Left cardiac atrium (tissue), 4 donors: ENCODE data around the gene KNSTRN. TPM values are rescaled to one million over a fixed set of nuclear protein-coding genes. Genes with fewer than 3 reads are reported as not detected.

Source experiments
- ATAC-seq, 2 donors: fragments of 200-7000 bp; cut with Tn5 transposase; one replicate each; pipeline ENCODE4 v1.9.1; 2020; ENCODE audit warnings: mild to moderate bottlenecking in 2 of 2, moderate library complexity in 2 of 2
- DNase-seq: peaks from one replicate; pipeline ENCODE4 v3.0.0-alpha.2; 2020
- intact Hi-C, 2 donors: fragments of 100-400 bp; cut with DNase I; formaldehyde crosslinking; loops; one replicate each; pipeline versions ENCODE4 v1.14.1 to v1.15.1; 2022 to 2023
- total RNA-seq, 2 donors: library from RNA; stranded (reverse); fragmentation: NEBNext Ultra II Directional; extraction: Animal tissue kit (Norgen Biotek cat#: 25700); gene quantifications; one replicate each; pipeline ENCODE4 v1.2.1, GENCODE V29; 2021
- donor health status: DM: no; HTN: yes; CAD: no.
- donor health status: DM: no; HTN: yes; CAD: no; lungs with severe emphysema.
- donor health status: DM: yes; HTN: yes; CAD: no.
- donor health status: Dilated cardiomyopathy.

Gene KNSTRN
- total RNA-seq, 2 donors from 2014 or later = 7.2 to 8.0 TPM

DNA sequence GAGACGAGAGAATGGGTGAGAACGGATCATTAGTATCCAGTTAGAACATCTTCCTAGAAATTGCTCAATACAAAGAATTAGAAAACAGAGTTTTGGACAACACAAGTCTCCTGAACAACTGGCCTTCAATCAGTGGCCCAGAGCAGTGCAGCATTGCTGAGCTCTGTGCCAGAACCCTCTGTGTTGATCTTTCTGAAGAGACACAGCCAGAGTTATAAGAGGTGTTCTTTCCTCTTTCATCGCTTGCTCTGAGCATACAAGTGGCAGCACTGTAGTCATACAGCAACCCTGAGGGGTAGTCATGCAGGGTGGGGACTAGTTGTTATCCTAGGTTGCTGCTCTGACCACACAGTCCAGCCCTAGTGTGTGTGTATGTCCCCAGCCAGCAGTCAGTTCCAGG, 4.0 kb downstream of the KNSTRN start:
- no peak for ATAC-seq
- no peak for DNase-seq
- intact Hi-C loops = no loop called here

- intact Hi-C loops = no loop called here
- ATAC-seq (peak; percentile 71 to 77), DNase-seq (no peak)
Measured at GRCh38 chr15:40388941-40389823, 6.7 kb downstream of the KNSTRN start.

DNA sequence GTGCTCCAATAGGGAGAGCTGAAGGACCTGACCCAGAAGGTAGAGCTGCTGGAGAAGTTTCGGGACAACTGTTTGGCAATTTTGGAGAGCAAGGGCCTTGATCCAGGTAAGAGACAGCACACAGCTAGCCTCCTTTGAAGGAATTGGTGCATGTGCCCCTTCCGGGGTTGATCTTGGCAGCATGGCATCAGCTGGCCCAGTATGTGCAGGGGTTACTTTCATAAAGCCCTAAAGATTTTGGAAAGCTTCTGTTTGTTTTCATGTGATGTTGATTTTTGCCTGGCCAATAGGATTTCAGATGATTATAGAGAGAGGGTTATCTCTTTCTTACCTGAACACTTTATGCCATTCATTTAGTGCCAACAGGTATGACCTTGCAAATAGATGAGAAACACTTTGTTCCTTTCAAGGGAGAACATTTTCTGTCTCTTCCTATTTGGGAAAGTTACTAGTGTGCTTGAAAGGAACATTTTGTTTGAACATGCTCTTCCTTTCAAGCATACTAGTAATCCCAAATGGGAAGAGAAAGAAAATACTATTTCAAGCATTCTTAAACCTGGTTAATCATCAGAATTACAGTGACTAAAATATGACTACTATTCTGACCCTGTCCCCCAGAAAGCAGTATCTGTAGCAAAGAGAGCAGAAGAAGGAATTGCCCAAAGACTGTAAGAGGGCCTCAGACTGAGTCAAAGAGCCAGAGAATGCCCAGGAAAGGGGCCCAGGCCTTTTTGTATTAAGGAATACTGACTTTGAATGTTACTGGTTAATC, 7.5 kb downstream of the KNSTRN start:
- ATAC-seq (peak in 1 of 2 donors; percentile 34), DNase-seq (no peak)
- intact Hi-C loops = no loop called here

- no peak for ATAC-seq
- intact Hi-C loops = no loop called here
- DNase-seq = no peak
Measured at GRCh38 chr15:40392986-40393948, 10.7 kb downstream of the KNSTRN start.

GRCh38 chr15:40397688-40398412, 15.3 kb downstream of the KNSTRN start:
- DNase-seq (no peak), ATAC-seq (no peak)
- intact Hi-C loops = no loop called here

DNA sequence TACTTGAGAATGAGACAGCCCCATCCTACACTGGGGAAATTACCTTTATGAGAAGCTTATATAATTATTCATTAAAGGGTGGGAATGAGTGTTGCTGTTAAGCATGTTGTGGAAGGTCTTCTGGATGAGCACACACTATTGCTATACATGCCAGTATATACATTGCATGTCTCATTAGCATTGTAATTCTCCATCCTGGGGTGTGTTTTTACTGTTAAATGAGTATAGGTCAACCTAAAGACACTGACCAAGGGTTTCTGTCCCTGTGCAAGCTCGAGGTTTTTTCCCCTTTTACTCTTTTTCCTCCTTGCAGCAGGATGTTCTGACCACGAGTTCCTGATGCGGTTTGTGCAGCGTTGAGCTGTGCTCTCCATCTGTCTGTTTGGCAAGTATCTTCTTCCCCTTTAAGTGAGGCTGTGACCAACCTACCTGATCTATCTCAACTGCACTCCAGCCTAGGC, 15.9 kb downstream of the KNSTRN start:
- no peak for DNase-seq
- ATAC-seq = peak; percentile 41 to 52
- intact Hi-C loops = no loop called here

DNA sequence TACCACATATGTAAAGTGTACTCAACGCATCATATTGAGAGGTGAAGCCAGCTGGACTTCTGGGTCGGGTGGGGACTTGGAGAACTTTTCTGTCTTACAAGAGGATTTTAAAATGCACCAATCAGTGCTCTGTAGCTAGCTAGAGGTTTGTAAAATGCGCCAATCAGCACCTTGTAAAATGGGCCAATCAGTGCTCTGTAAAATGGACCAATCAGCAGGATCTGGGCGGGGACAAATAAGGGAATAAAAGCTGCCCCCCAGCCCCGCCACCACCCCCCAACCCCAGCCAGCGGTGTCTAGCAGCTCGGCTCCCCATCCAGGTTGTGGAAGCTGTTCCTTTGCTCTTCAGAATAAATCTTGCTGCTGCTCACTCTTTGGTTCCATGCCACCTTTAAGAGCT, 16.8 kb downstream of the KNSTRN start:
- DNase-seq = no peak
- ATAC-seq = no peak
- intact Hi-C loops = no loop called here

DNA sequence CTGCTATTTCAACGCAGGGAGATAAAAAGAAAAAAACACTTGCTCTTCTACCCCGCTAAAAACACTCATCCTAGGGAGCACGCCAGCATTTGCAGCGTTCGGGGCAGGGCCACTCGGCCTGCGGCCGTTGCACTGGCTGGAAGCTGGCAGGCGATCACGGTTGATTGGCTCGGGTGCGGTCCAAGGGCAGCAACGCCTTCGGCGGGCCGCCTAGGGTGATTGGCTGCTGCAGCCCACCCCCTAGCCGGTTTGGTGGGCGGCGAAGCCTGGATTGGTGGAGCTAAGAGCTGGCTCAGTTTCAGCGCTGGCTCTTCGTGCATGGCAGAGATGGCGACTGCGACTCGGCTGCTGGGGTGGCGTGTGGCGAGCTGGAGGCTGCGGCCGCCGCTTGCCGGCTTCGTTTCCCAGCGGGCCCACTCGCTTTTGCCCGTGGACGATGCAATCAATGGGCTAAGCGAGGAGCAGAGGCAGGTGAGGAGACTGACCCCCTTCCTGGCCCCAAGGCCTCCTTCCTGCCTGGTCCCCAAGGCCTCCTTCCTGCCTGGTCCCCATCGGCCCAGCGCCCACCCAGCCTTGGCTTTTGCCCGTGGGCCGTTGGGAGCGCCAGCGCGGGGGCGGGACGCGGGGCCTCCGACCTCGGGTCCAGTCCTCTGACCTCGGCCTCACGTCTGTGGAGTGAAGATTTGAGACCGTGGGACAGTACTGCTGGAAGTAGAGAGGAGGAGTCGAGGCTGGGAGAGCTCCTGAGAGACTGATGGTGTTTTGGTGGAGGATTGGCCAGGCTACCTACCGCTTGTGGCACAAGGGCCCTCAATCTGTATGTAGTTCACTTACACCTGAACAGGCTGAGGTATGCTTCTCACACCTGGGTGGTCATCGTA, 23.2 kb downstream of the KNSTRN start, which contains the start of gene IVD:
Gene IVD, plus strand, starts transcription at position 295 of the 881 bp plus-strand sequence. Its CDS starts 33 bp downstream, at position 328.
- intact Hi-C loops = no loop called here
- ATAC-seq (peak; percentile 100), DNase-seq (peak; percentile 97)

GRCh38 chr15:40407330-40407990, 24.9 kb downstream of the KNSTRN start:
- DNase-seq = no peak
- no peak for ATAC-seq
- intact Hi-C loops = no loop called here

DNA sequence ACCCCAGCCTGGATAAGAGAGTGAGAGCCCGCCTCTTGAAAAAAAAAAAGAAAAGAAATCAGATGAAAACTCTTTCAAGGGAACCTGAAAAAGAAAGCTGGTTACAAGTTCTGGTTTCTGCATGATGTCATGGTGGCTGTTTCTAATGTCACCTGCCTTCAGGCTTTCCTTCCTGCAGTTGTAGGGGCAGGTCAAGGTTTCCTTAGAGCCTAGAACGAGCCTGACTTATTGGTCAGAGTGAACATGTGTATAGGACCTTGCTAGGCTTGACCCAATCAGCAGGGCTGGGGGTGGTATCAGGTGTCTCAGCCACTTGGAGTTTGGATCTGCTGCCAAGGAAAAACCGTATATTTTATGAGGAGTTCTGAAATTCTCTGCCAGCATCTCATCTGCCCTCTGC, 26.8 kb downstream of the KNSTRN start:
- DNase-seq = no peak
- no peak for ATAC-seq
- intact Hi-C loops = no loop called here

- ATAC-seq (no peak), DNase-seq (no peak)
- intact Hi-C loops = loop anchor here in 1 of 2 donors (10.0 kb wide), 1 partner anchor 46 kb away; no protein-coding TSS in a partner anchor
Measured at GRCh38 chr15:40410476-40410875, 28.0 kb downstream of the KNSTRN start.

DNA sequence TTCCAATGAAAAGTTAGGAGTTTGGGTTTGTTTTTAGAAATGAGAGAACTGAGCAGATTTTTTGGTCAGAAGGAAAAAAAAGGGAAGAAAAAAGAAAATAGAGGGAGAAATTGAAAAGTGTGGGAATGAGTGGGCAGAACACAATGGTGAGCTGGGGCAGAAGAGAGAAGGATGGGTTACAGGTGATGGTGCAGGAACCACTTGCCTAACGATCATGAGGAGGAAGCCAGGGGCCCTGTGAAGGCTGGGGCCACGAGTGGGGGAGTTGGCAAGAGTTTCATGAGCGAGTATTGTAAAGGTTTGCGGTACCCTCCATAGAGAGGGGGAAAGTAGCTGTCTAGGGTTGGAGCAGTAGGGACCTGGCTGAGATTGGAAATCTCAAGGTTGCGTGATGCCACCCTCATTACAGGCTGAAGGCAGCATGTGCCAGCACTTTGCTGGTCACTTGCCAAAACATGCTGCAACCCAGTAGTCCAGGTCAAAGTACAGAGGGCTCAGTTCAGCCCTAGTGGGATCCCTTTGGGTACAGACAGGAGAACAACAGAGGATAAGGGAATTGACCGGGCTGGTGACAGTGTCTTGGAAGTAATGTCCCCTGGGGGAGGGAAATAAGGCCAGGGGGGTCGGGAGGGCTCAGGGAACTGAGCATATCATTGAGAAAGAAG, 29.7 kb downstream of the KNSTRN start:
- intact Hi-C loops = loop anchor here in 1 of 2 donors (10.0 kb wide), 1 partner anchor 47 kb away; no protein-coding TSS in a partner anchor
- DNase-seq (no peak), ATAC-seq (peak in 1 of 2 donors; percentile 58)

DNA sequence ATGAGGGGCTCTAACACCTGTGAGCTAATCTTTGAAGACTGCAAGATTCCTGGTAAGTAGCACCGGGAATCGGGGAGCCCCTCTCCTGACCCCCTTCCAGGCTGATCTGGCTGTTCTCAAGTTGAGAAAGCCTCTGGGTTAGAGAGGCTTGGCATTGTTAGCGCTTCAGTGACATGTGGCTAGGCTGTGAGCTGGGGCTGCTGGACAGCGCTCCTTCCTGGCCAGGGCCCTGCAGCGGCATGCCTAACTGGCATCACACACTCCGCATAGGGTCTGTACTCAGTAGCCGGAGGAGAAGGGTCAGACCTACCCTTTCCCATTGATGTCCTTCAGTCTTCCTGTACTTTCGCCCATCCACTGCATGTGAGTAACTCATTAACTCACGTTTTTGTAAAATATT, 30.5 kb downstream of the KNSTRN start:
- ATAC-seq (peak in 1 of 2 donors; percentile 61), DNase-seq (no peak)
- intact Hi-C loops = loop anchor here in 1 of 2 donors (10.0 kb wide), 1 partner anchor 48 kb away; no protein-coding TSS in a partner anchor

- ATAC-seq = no peak
- intact Hi-C loops = loop anchor here in 1 of 2 donors (10.0 kb wide), 1 partner anchor 50 kb away; no protein-coding TSS in a partner anchor
- DNase-seq = no peak
Measured at GRCh38 chr15:40414816-40415215, 32.3 kb downstream of the KNSTRN start.

DNA sequence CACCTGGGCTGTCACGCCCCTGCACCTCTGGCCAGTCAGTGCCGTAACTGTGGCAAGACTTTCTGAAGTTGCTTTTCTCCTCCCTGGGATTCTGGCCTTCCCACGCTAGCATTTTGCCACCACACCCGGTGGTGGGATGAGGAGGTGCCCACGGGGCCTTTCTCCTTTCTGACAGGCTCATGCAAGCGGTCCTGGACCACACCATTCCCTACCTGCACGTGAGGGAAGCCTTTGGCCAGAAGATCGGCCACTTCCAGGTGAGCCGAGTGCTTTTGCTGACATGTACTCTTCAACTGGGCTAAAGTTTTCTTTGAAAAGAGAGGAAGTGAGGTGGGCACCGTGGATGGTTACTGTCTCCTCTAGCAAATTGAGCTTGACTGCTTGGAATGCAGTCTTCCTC, 32.7 kb downstream of the KNSTRN start:
- DNase-seq (no peak), ATAC-seq (no peak)
- intact Hi-C loops = loop anchor here in 1 of 2 donors (10.0 kb wide), 1 partner anchor 50 kb away; no protein-coding TSS in a partner anchor

- ATAC-seq (no peak), DNase-seq (no peak)
- intact Hi-C loops = loop anchor here in 1 of 2 donors (10.0 kb wide), 1 partner anchor 51 kb away; no protein-coding TSS in a partner anchor
Measured at GRCh38 chr15:40416056-40416455, 33.5 kb downstream of the KNSTRN start.
